Colon (tissue), 2 donors: Measurements from ENCODE around the gene IRF5.

Experiments used
- FAIRE-seq: peaks from 2 replicates; lab custom pipeline; 2012; peaks lifted over from hg19 to GRCh38; lab: Jason Lieb, UNC
- donor health status: control.
- donor health status: control.

The IRF5 gene

GRCh38 chr7:128921866-128922440 lies 15.8 kb upstream of the IRF5 start:
- no peak for FAIRE-seq

- no peak for FAIRE-seq
Observed at GRCh38 chr7:128922496-128923410, 15.0 kb upstream of the IRF5 start.

GRCh38 chr7:128923411-128923800 lies 14.3 kb upstream of the IRF5 start:
- FAIRE-seq = no peak

- FAIRE-seq = peak; percentile 55
Observed at GRCh38 chr7:128924707-128925588, 12.8 kb upstream of the IRF5 start.

GRCh38 chr7:128928159-128928813 lies 9.4 kb upstream of the IRF5 start:
- no peak for FAIRE-seq

GRCh38 chr7:128928882-128929788 lies 8.6 kb upstream of the IRF5 start:
- no peak for FAIRE-seq

GRCh38 chr7:128931190-128931798 lies 6.4 kb upstream of the IRF5 start:
- no peak for FAIRE-seq

- FAIRE-seq = no peak
Observed at GRCh38 chr7:128931965-128932861, 5.5 kb upstream of the IRF5 start.

GRCh38 chr7:128932862-128933179 lies 4.9 kb upstream of the IRF5 start:
- FAIRE-seq = no peak

GRCh38 chr7:128933180-128933891 lies 4.4 kb upstream of the IRF5 start:
- FAIRE-seq = no peak

GRCh38 chr7:128934361-128935341 lies 3.1 kb upstream of the IRF5 start:
- FAIRE-seq = no peak

- no peak for FAIRE-seq
Observed at GRCh38 chr7:128935342-128935730, 2.4 kb upstream of the IRF5 start.

- no peak for FAIRE-seq
Observed at GRCh38 chr7:128936798-128937197, 929 bp upstream of the IRF5 start.

GRCh38 chr7:128937271-128937646 lies 468 bp upstream of the IRF5 start:
- FAIRE-seq = no peak

GRCh38 chr7:128938544-128939074 lies 882 bp downstream of the IRF5 start:
- no peak for FAIRE-seq

GRCh38 chr7:128939075-128939860 lies 1.5 kb downstream of the IRF5 start:
- FAIRE-seq = no peak
